Mammary epithelial cell (primary cell): ENCODE measurements around the gene SLC25A39.

Source experiments
- EZH2 ChIP-seq: IDR thresholded peaks from 2 replicates; pipeline ENCODE4 v1.6.1; 2012; ENCODE audit warnings: low read length, inconsistent platforms, borderline replicate concordance
- TF ChIP-seq, protein P1 (sequence below), 2 donors: IDR thresholded peaks in 1 of 2; conservative IDR thresholded peaks in 1 of 2; 2 replicates each; pipeline ENCODE4 v1.5.1; 2011 to 2012; ENCODE audit warnings: inconsistent platforms in 2 of 2, low read length in 2 of 2, mild to moderate bottlenecking in 2 of 2, control low read depth in 1 of 2, low read depth in 1 of 2; ENCODE audit not compliant: insufficient read depth in 1 of 2; ENCODE audit errors: extremely low read depth in 1 of 2

DNA sequence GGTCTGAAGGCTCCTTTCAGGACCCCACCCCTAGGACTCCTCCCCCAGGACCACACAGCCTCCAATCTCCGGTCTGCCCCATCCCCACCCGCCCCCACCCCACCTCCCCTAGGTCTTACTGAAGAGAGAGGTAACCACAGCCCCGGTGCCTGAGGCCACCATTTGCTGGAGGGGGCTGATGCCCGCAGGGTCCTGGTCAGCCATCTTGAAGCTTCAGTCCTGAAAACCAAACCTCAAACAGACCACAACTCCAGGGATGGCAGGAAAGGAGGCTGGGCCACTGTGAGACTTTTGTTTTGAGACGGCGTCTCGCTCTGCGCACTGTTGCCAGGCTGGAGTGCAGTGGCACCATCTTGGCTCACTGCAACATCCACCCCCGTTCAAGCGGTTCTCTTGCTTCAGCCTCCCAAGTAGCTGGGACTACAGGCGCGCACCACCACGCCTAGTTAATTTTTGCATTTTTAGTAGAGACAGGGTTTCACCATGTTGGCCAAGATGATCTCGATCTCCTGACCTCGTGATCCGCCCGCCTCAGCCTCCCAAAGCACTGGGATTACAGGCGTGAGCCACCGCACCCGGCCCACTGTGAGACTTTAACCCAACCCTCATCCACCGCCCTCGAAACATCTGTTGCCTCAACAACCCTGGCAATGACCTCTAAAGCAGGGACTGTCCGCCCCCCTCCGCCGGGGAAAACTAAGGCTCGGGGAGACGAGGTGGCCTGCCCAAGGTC, 1.1 kb downstream of the SLC25A39 start:
- TF ChIP-seq, protein P1, sequence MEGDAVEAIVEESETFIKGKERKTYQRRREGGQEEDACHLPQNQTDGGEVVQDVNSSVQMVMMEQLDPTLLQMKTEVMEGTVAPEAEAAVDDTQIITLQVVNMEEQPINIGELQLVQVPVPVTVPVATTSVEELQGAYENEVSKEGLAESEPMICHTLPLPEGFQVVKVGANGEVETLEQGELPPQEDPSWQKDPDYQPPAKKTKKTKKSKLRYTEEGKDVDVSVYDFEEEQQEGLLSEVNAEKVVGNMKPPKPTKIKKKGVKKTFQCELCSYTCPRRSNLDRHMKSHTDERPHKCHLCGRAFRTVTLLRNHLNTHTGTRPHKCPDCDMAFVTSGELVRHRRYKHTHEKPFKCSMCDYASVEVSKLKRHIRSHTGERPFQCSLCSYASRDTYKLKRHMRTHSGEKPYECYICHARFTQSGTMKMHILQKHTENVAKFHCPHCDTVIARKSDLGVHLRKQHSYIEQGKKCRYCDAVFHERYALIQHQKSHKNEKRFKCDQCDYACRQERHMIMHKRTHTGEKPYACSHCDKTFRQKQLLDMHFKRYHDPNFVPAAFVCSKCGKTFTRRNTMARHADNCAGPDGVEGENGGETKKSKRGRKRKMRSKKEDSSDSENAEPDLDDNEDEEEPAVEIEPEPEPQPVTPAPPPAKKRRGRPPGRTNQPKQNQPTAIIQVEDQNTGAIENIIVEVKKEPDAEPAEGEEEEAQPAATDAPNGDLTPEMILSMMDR (conservative IDR thresholded peaks at IDR 0.05 in 1 of 2, IDR thresholded peaks at IDR 0.05 in 1 of 2; ENCODE audit: extremely low read depth in 1 of 2, insufficient read depth in 1 of 2, low read depth in 1 of 2, low read length in 2 of 2), result no peak
- TF ChIP-seq EZH2, result no peak
